ENCODE measurements around the gene RILPL2.
"Not testable (repeated sequence)": the region's sequence is repeated elsewhere in the genome, so short reads cannot be mapped to it uniquely, and the experiment has no call there.

GRCh38 chr12:123407934-123408333, 28.6 kb downstream of the RILPL2 start:
- TF ChIP-seq EHMT2 (IDR thresholded peaks at IDR 0.05); POLR2AphosphoS2 (IDR thresholded peaks at IDR 0.05; ENCODE audit: low read length); UBTF (IDR thresholded peaks at IDR 0.05; ENCODE audit: borderline replicate concordance in 1 of 2, low read depth in 2 of 2, low read length in 2 of 2); ZBTB49 (CRISPR knock-in tag; IDR thresholded peaks at IDR 0.05; ENCODE audit: borderline replicate concordance); RBM34 (IDR thresholded peaks at IDR 0.05; ENCODE audit: borderline replicate concordance, insufficient read depth, low read length); REST (IDR thresholded peaks at IDR 0.05; ENCODE audit: borderline replicate concordance); REST (CRISPR knock-in tag; IDR thresholded peaks at IDR 0.05; ENCODE audit: low read depth): not testable (repeated sequence)

Data from K562 (cell line).